Stimulated activated naive CD8-positive, alpha-beta T cell treated with anti-CD3 and anti-CD28 coated beads, Interleukin-15, amount 100 ng/mL, for 72 hours (primary cell): ENCODE results near the gene SYNGR3.

Experiments used
- ATAC-seq: fragments of 150-1000 bp; cut with Tn5 transposase; 2 replicates; pipeline ENCODE4 v1.10.0; 2021; ENCODE audit warnings: mild to moderate bottlenecking, moderate library complexity
- DNase-seq, 2 donors: peaks; one replicate each; pipeline ENCODE4 v3.0.0; 2021 to 2022
- H3K27ac Mint-ChIP-seq, 2 donors: one replicate each; pipeline ENCODE4 v1.8.0; 2022; ENCODE audit warnings: mild to moderate bottlenecking in 2 of 2, mixed read lengths in 2 of 2, moderate library complexity in 2 of 2
- H3K27me3 Mint-ChIP-seq: one replicate; pipeline ENCODE4 v1.8.0; 2022; ENCODE audit warnings: mixed read lengths
- H3K4me1 Mint-ChIP-seq: one replicate; pipeline ENCODE4 v1.8.0; 2022; ENCODE audit warnings: mild to moderate bottlenecking, mixed read lengths
- H3K4me3 Mint-ChIP-seq, 2 donors: one replicate each; pipeline ENCODE4 v1.8.0; 2022; ENCODE audit warnings: mild to moderate bottlenecking in 2 of 2, mixed read lengths in 2 of 2, moderate library complexity in 1 of 2
- H3K9me3 Mint-ChIP-seq, 2 donors: one replicate each; pipeline ENCODE4 v1.8.0; 2022; ENCODE audit warnings: mixed read lengths in 2 of 2

The SYNGR3 gene, protein sequence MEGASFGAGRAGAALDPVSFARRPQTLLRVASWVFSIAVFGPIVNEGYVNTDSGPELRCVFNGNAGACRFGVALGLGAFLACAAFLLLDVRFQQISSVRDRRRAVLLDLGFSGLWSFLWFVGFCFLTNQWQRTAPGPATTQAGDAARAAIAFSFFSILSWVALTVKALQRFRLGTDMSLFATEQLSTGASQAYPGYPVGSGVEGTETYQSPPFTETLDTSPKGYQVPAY

GRCh38 chr16:1989209-1990100, at the start of gene SYNGR3:
TSS of gene SYNGR3 (plus strand) at chr16:1989970. CDS start at chr16:1990103, 133 bp downstream.
- no peaks in the 10 kb centered on the region for H3K9me3 Mint-ChIP-seq
- peak within 1 kb of the TSS; percentile 83 to 89 for H3K4me3 Mint-ChIP-seq
- DNase-seq: no peak
- peaks cover 51% of the 10 kb centered on the region for H3K4me1 Mint-ChIP-seq
- H3K27me3 Mint-ChIP-seq: peaks cover 27% of the 10 kb centered on the region
- H3K27ac Mint-ChIP-seq: peak within 1 kb of the TSS in 1 of 2 donors; percentile 62
- ATAC-seq: no peak

DNA sequence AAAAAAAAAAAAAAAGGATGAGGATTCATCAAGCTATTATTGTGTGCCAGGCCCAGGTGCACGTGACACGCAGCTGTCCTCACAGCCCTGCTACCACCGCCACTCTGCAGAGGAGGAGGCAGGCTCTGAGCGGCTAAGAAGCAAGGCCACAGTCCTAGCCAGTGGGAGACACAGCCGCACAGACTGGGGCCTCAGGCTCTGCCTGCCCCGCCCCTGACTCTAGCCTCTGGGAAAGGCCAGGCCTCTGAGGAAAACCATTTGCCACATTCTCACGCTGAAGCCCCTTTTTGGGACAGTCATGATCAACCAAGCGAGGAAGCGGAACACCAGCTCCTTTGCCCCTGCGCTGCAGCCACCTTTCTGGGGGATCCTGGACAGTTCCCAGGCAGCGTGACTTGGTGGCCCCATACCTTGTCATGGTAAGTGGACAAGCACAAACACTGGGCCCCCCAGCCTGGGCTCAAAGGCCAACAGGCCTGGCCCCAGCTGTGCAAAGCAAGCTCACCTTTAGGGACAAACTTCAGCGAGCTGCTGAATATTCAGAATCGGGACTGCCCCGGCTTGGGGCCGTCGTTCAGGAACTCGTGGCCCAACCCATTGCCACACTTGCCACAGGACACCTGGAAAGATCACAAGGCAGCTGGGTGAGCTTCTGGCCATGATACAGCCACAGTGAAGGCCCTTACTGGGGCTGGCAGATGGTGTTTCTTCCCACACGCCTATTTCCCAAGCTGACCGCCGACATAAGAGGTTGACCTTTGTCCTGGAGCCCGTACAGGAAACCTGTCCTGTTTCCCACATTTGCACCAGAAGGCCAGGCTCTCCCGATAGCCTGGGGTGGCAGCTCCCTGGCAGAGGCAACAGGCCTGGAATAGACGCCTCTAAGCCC, 49.3 kb upstream of the SYNGR3 start:
- peaks cover 35% of the 10 kb centered on the region for H3K4me1 Mint-ChIP-seq
- DNase-seq (no peak), ATAC-seq (no peak)
- H3K27me3 Mint-ChIP-seq: no peaks in the 10 kb centered on the region
- H3K4me3 Mint-ChIP-seq: no peak overlapping the region
- H3K9me3 Mint-ChIP-seq: no peaks in the 10 kb centered on the region
- no peak overlapping the region for H3K27ac Mint-ChIP-seq

- peak overlapping the region; percentile 12 to 61 for H3K27ac Mint-ChIP-seq
- no peak for ATAC-seq
- no peak for DNase-seq
- H3K9me3 Mint-ChIP-seq: no peaks in the 10 kb centered on the region
- H3K4me3 Mint-ChIP-seq: peak overlapping the region; percentile 93 to 94
- H3K27me3 Mint-ChIP-seq: no peaks in the 10 kb centered on the region
- H3K4me1 Mint-ChIP-seq: peaks cover 35% of the 10 kb centered on the region
These were observed 48.4 kb upstream of the SYNGR3 start for GRCh38 chr16:1941162-1942046.

DNA sequence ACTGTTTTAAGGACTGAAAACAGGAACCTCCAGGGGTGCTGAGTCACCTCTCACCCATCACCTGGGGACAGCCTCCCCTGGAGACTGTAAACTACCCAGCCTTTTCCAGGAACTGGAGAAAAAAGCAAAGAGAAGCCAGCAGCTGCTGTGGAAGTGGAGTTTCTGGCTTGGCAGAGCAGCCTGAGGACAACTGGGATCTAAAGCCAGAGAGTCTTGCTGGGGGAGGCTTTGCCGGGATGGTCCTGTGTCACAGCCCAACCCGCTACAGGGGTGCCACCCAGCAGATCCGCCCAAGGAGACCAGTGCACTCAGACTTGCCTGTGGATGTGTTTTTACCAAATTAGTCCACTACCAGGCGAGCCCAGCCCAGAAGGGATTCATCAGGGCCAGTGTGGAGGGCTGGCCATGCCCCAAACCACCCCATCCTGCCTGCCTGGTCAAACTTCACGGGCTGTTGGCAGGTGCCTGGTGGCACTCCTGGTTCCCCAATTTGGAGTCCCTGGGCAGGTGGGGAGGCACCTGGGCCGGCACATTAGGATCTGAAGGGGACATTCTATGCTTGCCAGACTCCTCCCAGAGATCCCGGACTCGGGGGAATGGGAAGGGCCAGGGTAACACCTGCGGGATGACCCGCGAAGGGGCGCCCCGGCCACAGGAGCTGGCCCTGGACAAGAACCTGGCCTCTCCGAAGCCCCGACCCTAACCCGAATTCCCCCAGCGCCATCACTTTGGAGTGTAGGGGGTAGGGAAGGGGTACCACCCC, 47.5 kb upstream of the SYNGR3 start:
- no peaks in the 10 kb centered on the region for H3K9me3 Mint-ChIP-seq
- DNase-seq (no peak), ATAC-seq (no peak)
- peak overlapping the region; percentile 61 to 76 for H3K27ac Mint-ChIP-seq
- H3K4me3 Mint-ChIP-seq: peak overlapping the region; percentile 93 to 94
- peaks cover 35% of the 10 kb centered on the region for H3K4me1 Mint-ChIP-seq
- no peaks in the 10 kb centered on the region for H3K27me3 Mint-ChIP-seq

DNA sequence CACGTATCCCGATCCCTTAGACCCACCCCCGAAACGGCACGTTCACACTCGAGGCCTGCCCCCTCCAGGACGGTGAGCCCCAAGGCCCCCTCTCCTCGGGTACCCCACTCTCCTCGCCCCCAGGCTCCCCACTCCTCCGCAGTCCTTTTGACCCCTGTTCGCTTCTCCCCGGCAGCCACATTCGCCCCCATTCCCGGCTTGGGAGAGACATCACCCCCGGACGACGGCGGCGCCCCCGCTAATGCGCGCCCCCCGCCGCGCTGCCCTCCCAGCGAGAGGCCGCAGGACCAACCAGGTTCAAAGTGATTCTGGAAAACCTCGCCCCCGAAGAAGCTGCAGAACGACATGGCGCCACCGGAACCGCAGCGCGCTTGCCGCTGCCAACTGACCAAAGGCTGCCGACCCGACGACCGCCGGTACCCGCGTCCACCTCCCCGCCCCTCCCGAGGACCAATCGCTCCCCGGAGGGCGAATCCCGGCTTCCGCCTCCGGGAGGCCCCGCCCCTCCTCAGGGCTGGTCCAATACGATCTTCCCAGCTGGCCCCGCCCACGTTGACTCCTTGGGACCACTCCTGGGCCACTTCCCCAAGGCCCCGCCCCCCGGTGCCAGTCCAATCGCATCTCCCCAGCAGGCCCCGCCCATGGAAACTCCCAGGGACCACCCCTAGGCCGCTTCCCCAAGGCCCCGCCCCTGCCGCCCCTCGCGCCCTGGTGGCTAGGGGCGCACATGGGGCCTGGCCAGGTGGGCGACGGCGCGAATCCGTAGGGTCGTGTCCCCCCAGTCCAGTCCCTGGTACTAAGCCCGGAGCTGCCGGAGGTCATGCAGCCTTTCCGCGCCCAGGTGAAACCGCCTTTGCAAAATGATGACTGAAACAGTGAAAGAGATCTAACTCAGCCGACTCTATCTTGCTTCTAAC, 46.7 kb upstream of the SYNGR3 start, which contains the start of gene MSRB1:
MSRB1 (minus strand) TSS at position 390 of the 917 bp plus-strand sequence; CDS start at position 347, 43 bp downstream.
- Mint-ChIP-seq H3K27me3 (no peaks in the 10 kb centered on the region), H3K9me3 (no peaks in the 10 kb centered on the region), H3K4me3 (peak within 1 kb of the TSS; percentile 93 to 94), H3K4me1 (peaks cover 35% of the 10 kb centered on the region), H3K27ac (peak within 1 kb of the TSS; percentile 86 to 97)
- DNase-seq: peak; percentile 99 to 100
- ATAC-seq: peak; percentile 97

- Mint-ChIP-seq H3K9me3 (no peaks in the 10 kb centered on the region), H3K4me1 (peaks cover 35% of the 10 kb centered on the region), H3K4me3 (peak overlapping the region; percentile 47 to 93), H3K27me3 (no peaks in the 10 kb centered on the region), H3K27ac (peak overlapping the region; percentile 19 to 65)
- ATAC-seq (no peak), DNase-seq (no peak)
These were observed 45.1 kb upstream of the SYNGR3 start for GRCh38 chr16:1944612-1945199.

DNA sequence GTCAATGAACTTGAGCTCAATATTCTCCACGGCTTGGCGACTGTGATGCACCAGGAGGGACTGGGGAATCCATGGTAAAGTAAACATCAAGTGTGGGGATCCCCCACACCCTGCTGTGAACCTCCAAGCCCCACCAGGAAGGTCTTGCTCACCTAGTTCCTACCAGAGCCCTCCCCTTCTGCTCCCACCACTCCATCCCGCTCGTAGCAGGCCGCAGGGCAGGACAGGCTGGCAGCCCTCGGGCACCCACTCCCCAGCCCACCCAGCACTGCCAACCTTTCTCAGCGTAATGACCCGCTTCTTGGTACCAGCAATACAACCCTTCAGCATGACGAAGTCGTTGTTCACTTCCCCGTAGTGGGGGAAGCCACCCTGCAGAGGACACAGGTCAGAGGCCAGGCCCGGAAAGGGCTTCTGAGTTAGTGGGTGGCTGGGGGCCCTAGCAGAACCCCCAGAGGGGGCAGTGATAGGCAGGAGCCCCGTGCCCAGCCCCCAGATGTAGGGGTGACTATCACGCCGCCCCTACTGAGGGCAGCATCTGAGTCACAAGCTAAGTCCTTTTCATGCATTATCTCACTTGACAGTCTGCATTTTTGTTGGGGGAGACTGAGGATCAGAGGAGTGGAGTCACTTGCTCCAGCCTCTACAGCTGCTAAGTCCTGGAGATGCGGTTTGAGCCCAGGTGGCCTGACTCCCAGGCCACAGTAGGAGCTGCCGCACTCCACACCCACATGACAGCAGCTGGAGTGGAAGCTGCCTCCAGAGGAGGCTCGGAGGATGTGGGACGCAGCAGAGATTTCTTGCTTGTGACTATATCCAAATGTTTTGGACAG, 44.0 kb upstream of the SYNGR3 start:
- DNase-seq (no peak), ATAC-seq (no peak)
- H3K27ac Mint-ChIP-seq: peak overlapping the region in 1 of 2 donors; percentile 16
- H3K27me3 Mint-ChIP-seq: no peaks in the 10 kb centered on the region
- no peak overlapping the region for H3K4me3 Mint-ChIP-seq
- peaks cover 35% of the 10 kb centered on the region for H3K4me1 Mint-ChIP-seq
- no peaks in the 10 kb centered on the region for H3K9me3 Mint-ChIP-seq

- no peaks in the 10 kb centered on the region for H3K9me3 Mint-ChIP-seq
- H3K27me3 Mint-ChIP-seq: no peaks in the 10 kb centered on the region
- no peak overlapping the region for H3K27ac Mint-ChIP-seq
- DNase-seq (no peak), ATAC-seq (no peak)
- peaks cover 28% of the 10 kb centered on the region for H3K4me1 Mint-ChIP-seq
- no peak overlapping the region for H3K4me3 Mint-ChIP-seq
These were observed 43.0 kb upstream of the SYNGR3 start for GRCh38 chr16:1946495-1947368.

GRCh38 chr16:1947369-1947670, 42.5 kb upstream of the SYNGR3 start:
- H3K4me1 Mint-ChIP-seq: peaks cover 22% of the 10 kb centered on the region
- ATAC-seq (no peak), DNase-seq (no peak)
- no peaks in the 10 kb centered on the region for H3K27me3 Mint-ChIP-seq
- H3K27ac Mint-ChIP-seq: no peak overlapping the region
- H3K4me3 Mint-ChIP-seq: no peak overlapping the region
- H3K9me3 Mint-ChIP-seq: no peaks in the 10 kb centered on the region

GRCh38 chr16:1949507-1949906, 40.3 kb upstream of the SYNGR3 start:
- ATAC-seq: no peak
- H3K4me1 Mint-ChIP-seq: peaks cover 10% of the 10 kb centered on the region
- H3K9me3 Mint-ChIP-seq: no peaks in the 10 kb centered on the region
- no peak for DNase-seq
- H3K27ac Mint-ChIP-seq: no peak overlapping the region
- no peak overlapping the region for H3K4me3 Mint-ChIP-seq
- no peaks in the 10 kb centered on the region for H3K27me3 Mint-ChIP-seq

DNA sequence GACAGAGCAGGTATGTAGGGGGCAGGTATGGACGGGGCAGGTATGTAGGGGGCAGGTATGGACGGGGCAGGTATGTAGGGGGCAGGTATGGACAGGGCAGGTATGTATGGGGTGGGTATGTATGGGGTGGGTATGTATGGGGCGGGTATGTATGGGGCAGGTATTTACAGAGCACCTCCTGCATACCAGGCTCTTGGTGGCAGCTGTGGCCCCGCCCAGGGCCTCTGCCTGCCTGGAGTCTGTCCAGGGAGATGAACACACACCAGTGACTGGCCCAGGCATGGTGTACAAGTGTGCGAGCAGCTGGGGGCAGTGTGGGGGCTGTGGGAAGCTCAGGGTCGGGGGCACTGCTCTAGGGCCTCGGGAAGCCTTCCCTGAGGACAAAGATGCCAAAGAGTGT, 39.7 kb upstream of the SYNGR3 start:
- Mint-ChIP-seq H3K27ac (no peak overlapping the region), H3K9me3 (no peaks in the 10 kb centered on the region)

DNA sequence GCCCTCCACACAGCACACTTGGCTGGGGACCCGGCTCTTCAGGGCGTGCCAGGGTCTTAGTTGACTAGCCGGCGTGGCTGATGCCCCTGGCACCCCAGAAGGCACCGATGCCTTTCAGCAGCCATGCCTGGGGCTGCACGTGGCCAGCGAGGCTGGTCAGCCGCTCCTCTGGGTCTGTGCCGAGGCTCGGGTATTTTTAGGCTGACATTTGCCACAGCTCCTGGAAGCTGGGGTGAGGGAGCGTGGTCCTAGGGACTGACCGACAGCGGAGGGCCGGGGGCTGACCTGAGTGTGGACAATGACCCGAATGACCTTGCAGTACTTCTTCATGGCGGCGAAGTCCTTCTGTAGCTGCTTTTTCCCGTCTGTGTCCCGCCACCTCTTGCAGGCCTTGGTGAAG, 39.2 kb upstream of the SYNGR3 start:
- no peak overlapping the region for H3K4me3 Mint-ChIP-seq
- DNase-seq (no peak), ATAC-seq (no peak)
- H3K4me1 Mint-ChIP-seq: peaks cover 6% of the 10 kb centered on the region
- H3K27ac Mint-ChIP-seq: no peak overlapping the region
- no peaks in the 10 kb centered on the region for H3K9me3 Mint-ChIP-seq
- no peaks in the 10 kb centered on the region for H3K27me3 Mint-ChIP-seq

More for the DNA sequence above, 39.7 kb upstream of the SYNGR3 start:
- no peaks in the 10 kb centered on the region for H3K27me3 Mint-ChIP-seq
- peaks cover 6% of the 10 kb centered on the region for H3K4me1 Mint-ChIP-seq
- DNase-seq (no peak), ATAC-seq (no peak)
- no peak overlapping the region for H3K4me3 Mint-ChIP-seq
